ENCODE measurements around the gene ZNF385D.

ZNF385D gene

GRCh38 chr3:21585216-21585740, 165.7 kb downstream of the ZNF385D start:
- no peak for FAIRE-seq

DNA sequence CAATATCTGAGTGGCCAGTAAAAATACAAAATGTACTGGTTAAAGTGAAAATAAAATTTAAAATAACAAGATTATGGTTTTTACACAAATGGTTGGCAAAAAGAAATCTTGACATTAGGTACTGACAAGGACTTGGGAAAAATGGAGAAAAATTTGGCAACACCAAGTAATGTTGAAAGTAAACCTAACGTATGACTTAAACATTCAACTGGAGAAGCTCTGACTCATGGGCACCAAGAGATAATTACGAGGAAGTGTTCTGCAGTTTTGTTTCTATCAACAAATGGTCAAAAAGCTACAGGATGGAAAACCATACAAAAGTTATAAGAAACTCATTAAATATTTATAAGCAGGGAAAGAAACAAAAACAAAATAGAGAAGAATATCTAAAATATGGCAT, 177.7 kb downstream of the ZNF385D start:
- FAIRE-seq: no peak

DNA sequence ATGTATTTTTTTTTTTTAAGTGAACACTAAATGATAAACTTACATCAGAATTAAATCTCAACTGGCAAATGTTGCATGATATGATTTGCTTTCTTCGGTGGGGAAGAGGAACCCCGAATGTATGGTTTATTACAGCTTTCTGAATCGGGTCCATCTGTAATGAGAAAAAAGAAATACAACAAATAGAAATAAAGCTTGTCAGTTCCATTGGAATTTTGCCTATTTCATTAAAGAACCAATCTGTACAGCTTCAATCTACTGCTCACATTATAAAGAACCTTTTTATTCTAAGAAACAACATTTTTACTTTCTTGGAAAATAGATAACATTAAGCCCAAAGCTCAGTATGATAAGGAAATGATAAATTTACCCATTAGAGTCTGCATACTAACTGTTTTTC, 186.5 kb downstream of the ZNF385D start:
- FAIRE-seq: no peak

- no peak for FAIRE-seq
These were observed 188.8 kb downstream of the ZNF385D start for GRCh38 chr3:21562243-21562642.

DNA sequence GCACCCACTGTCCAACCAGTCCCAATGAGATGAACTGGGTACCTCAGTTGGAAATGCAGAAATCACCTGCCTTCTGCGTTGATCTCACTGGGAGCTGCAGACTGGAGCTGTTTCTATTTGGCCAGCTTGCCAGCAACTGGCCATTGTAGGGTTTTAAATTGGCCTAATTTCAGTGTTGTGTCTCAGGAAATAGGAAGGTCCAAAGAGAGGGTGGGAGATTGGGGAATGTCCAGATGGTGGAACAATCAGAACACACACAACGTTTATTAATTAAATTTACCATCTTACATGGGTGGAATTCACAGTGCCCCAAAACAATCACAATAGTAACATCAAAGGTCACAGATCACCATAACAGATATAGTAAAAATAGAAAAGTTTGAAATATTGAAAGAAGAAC, 189.5 kb downstream of the ZNF385D start:
- FAIRE-seq: no peak

GRCh38 chr3:21551019-21551418, 200.0 kb downstream of the ZNF385D start:
- FAIRE-seq: no peak

DNA sequence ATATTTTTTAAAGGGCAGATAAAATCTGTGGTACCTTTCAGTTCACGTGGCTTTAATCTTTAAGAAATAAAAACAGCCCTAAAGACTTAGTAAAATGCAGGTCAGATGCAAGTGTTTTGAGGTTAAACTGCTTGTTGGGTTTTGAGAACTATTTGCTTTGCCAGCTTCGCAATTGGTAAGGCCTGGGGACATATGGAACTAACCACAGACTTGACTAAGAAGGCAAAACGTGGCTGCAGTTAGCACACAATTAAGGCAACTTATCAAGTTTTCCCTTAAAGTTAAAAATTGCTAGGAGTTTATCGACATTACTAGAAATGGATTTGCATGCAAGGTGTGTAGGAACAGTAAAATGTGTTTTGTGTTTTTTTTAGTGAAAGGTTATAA, 206.9 kb downstream of the ZNF385D start:
- FAIRE-seq: no peak

- FAIRE-seq: no peak
These were observed 207.5 kb downstream of the ZNF385D start for GRCh38 chr3:21543380-21544075.

GRCh38 chr3:21542656-21543379, 208.2 kb downstream of the ZNF385D start:
- no peak for FAIRE-seq

- FAIRE-seq: no peak
These were observed 210.7 kb downstream of the ZNF385D start for GRCh38 chr3:21540265-21540664.

DNA sequence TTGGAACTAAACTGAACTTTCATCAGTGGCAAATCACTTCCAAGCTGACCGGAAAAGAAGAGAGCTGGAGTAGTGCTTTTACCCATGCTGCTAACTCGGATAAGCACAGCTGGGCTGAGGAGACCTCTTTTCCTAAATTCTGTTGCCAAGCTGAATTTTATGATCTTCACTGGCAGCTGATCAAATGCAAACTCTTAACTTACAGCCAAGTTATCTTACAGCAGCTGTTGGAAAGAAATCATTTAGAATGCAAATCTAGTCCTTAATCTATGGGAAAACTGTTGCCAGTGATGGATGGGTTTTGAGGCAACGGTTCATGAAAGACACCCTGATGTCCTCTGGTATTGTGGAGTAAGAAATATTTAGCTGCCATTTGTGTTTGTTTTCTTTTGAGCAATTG, 216.5 kb downstream of the ZNF385D start:
- no peak for FAIRE-seq

GRCh38 chr3:21533002-21533401, 218.0 kb downstream of the ZNF385D start:
- FAIRE-seq: no peak

- no peak for FAIRE-seq
These were observed 219.1 kb downstream of the ZNF385D start for GRCh38 chr3:21531909-21532308.

DNA sequence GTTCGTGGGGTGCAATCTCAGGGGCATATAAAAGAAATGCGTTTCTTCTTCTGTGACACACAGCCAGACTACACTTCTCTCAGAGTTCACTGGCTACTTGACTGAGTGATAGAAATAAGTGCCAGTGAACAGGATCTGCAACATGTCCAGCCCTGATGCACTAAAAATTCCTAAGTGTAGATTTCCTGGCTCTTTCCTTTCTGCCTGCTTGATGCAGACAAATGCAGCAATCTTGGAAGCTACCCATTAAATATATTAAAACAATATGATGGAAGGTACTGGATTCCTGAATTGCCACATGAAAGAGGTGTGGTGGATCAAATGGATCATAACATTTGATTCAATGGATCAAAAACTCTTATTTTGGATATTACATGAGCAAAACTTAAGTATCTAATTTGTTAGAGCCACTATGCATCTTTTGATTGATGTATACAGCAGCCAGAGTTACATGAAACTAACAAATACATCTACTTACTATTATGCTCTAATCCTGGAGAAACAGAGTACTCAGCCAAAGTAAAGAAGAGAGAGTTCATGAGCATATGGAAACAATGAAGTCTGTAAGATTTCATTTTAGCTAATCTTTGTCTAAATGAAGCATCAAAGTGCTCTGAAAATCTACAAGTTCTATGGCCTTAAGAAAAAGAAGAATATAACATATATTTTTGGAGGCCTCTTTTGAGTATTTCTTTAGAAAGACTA, 222.6 kb downstream of the ZNF385D start:
- no peak for FAIRE-seq

DNA sequence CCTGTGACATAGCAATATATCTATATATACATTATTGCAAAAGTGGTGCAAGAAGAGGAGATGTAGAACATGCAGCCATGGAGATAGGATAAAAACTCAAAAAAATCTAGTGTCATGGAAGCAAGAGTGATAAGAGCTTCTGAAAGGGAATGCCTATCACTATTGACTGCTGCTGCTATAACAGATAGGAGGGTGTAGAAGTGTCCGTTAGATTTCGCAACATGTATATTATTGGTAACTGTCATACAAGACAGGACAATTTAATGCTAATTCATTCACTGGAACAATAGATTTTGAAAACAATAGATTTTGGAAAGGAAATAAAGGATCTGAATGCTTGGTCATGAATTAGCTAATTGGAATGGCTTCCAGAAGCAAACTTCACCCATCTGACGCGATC, 224.5 kb downstream of the ZNF385D start:
- FAIRE-seq: no peak

GRCh38 chr3:21524133-21524532, 226.9 kb downstream of the ZNF385D start:
- no peak for FAIRE-seq

DNA sequence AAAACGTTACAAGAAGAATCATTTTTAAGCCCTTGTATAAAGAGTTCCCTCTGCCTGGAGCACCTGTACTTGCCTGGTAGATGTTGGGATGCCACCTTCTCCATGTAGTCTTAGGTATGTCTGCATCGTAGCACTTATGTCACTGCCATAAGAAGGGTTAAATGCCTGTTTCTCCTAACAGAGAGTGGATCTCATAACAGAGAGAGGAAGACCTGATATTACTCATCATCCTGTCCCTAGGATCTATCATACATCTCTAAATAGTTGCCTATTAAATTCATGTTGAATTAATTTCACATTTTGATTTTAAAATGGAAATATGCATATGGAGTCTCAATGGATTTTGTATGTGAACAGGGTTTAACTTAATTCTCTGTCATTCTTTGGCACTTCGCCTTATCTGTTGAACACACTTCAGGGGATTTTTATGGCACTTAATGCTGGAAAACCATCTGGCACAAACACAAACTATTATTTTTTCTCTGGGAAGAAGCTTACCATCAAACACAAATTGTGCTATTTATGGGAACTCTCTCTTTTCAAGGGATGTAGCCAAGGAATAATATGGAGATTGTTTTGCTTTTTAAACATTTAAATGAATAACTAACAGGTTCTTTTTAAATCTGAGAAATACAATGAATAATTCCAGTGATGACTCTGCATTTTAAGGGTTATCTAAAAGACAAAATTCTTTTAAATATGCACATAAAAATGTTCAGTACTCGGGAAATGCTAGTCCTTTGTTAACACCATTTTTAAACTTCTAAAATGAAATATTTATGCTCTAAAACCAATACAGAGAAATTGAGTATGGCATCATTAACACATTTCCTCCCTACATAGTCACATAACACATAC, 230.7 kb downstream of the ZNF385D start:
- FAIRE-seq: no peak

- FAIRE-seq: no peak
These were observed 233.8 kb downstream of the ZNF385D start for GRCh38 chr3:21517184-21517583.

- FAIRE-seq: no peak
These were observed 235.6 kb downstream of the ZNF385D start for GRCh38 chr3:21515417-21515816.

- no peak for FAIRE-seq
These were observed 241.1 kb downstream of the ZNF385D start for GRCh38 chr3:21509731-21510470.

DNA sequence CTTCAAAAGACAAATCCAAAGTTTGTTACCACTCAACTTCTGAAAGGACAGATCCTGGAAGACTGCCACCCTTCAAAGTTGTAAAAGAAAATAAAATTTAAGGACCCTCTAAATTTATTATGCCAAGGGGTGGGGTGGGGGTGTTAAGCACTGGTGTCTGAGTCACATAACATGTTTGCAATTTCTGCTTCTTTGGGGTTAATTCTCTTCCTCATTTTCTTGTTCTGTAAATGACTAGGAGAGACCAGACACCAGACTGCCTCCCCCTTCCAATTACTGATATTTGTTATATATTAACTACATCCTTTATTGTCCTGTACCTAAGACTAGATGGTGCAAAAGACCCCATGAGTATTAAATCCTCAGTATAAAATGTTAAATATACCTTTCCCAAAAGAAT, 242.8 kb downstream of the ZNF385D start:
- FAIRE-seq: no peak
